Trophoblast cell (in vitro differentiated cells and primary cell): ENCODE results near the gene BCL11A.

Experiments used
- DNase-seq, 2 donors: peaks; one replicate each; pipeline ENCODE4 v3.0.0-alpha.2; 2016
- H2AFZ ChIP-seq: 2 replicates; pipeline ENCODE4 v1.6.1; 2013; ENCODE audit warnings: low read length, moderate library complexity, mild to moderate bottlenecking; ENCODE audit not compliant: insufficient read depth, poor library complexity
- H2AK5ac ChIP-seq: 2 replicates; pipeline ENCODE4 v1.6.1; 2013; ENCODE audit warnings: mild to moderate bottlenecking, low read length
- H2BK120ac ChIP-seq: 2 replicates; pipeline ENCODE4 v1.6.1; 2013; ENCODE audit warnings: low read length, mild to moderate bottlenecking, moderate library complexity; ENCODE audit not compliant: insufficient read depth, poor library complexity
- H2BK12ac ChIP-seq: 2 replicates; pipeline ENCODE4 v1.6.1; 2013; ENCODE audit warnings: mild to moderate bottlenecking, low read length, moderate library complexity
- H2BK5ac ChIP-seq: 2 replicates; pipeline ENCODE4 v1.6.1; 2013; ENCODE audit warnings: low read length, low read depth, moderate library complexity, mild to moderate bottlenecking; ENCODE audit not compliant: poor library complexity
- H3K14ac ChIP-seq: 2 replicates; pipeline ENCODE4 v1.6.1; 2013; ENCODE audit warnings: mild to moderate bottlenecking, low read length
- H3K18ac ChIP-seq: 2 replicates; pipeline ENCODE4 v1.6.1; 2013; ENCODE audit warnings: mild to moderate bottlenecking, low read length
- H3K23ac ChIP-seq: 2 replicates; pipeline ENCODE4 v1.6.1; 2013; ENCODE audit warnings: low read length
- H3K27ac ChIP-seq: 2 replicates; pipeline ENCODE4 v1.5.1; 2013; ENCODE audit warnings: low read depth, mild to moderate bottlenecking, inconsistent platforms, low read length, moderate library complexity
- H3K27me3 ChIP-seq: 2 replicates; pipeline ENCODE4 v1.6.1; 2013; ENCODE audit warnings: inconsistent platforms, mild to moderate bottlenecking, low read length, moderate library complexity; ENCODE audit not compliant: insufficient read depth
- H3K36me3 ChIP-seq, 2 experiments: 1 replicate in 1 of 2; 2 replicates in 1 of 2; pipeline ENCODE4 v1.6.1; 2013; ENCODE audit warnings: low read length in 2 of 2, mild to moderate bottlenecking in 2 of 2, moderate library complexity in 1 of 2; ENCODE audit not compliant: insufficient read depth in 2 of 2, control insufficient read depth in 1 of 2
- H3K4ac ChIP-seq: 2 replicates; pipeline ENCODE4 v1.6.1; 2013; ENCODE audit warnings: low read depth, mild to moderate bottlenecking, low read length, moderate library complexity
- H3K4me1 ChIP-seq, 2 experiments: 1 replicate in 1 of 2; 2 replicates in 1 of 2; pipeline ENCODE4 v1.6.1; 2013; ENCODE audit warnings: low read length in 2 of 2, mild to moderate bottlenecking in 2 of 2, moderate library complexity in 1 of 2; ENCODE audit not compliant: insufficient read depth in 2 of 2, control insufficient read depth in 1 of 2
- H3K4me2 ChIP-seq: 2 replicates; pipeline ENCODE4 v1.6.1; 2013; ENCODE audit warnings: inconsistent platforms, mild to moderate bottlenecking, low read length, moderate library complexity
- H3K4me3 ChIP-seq: 2 replicates; pipeline ENCODE4 v1.5.1; 2013; ENCODE audit warnings: mild to moderate bottlenecking, low read depth, low read length, inconsistent platforms
- H3K79me1 ChIP-seq: one replicate; pipeline ENCODE4 v1.6.1; 2013; ENCODE audit warnings: low read length
- H3K79me2 ChIP-seq: 2 replicates; pipeline ENCODE4 v1.6.1; 2013; ENCODE audit warnings: low read length, mild to moderate bottlenecking; ENCODE audit not compliant: control insufficient read depth, insufficient read depth, poor library complexity
- H3K9ac ChIP-seq: 2 replicates; pipeline ENCODE4 v1.6.1; 2013; ENCODE audit warnings: mild to moderate bottlenecking, low read length
- H3K9me3 ChIP-seq: 2 replicates; pipeline ENCODE4 v1.6.1; 2013; ENCODE audit warnings: low read depth, mild to moderate bottlenecking, control low read depth, inconsistent platforms, low read length; ENCODE audit not compliant: insufficient read depth
- H4K12ac ChIP-seq: 2 replicates; pipeline ENCODE4 v1.6.1; 2013; ENCODE audit warnings: low read depth, mild to moderate bottlenecking, low read length, moderate library complexity
- H4K8ac ChIP-seq: 2 replicates; pipeline ENCODE4 v1.6.1; 2013; ENCODE audit warnings: low read depth, mild to moderate bottlenecking, low read length, moderate library complexity
- H4K91ac ChIP-seq: one replicate; pipeline ENCODE4 v1.6.1; 2013; ENCODE audit warnings: low read depth, mild to moderate bottlenecking, low read length, moderate library complexity
- WGBS: extraction: QIAGEN DNeasy Blood & Tissue Kit; methylation state at CpG from one replicate; pipeline ENCODE4 v1.1.7; 2013; ENCODE audit warnings: missing lambda C conversion rate; ENCODE audit not compliant: insufficient read length, insufficient coverage; ENCODE audit errors: extremely low coverage; 5-methylcytosine and 5-hydroxymethylcytosine counted together

BCL11A gene

DNA sequence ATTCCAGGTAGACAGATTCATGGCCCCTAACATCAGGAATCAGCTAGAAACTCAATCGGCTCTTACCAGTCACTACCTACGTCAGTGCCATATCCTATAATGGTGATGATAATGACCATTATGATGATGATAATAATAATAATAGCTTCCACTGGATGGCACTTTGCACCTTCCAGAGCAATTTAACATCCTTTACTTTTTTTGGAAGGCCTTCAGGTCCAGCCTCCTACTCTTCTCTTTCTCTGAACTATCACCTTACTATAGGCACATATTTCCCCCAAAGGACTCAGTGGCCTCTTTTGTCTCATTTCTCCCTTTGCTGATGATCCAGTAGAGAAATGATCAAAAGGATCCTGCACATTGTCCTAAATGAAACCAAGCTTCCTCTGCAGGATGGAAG is 56.0 kb downstream of the BCL11A start:
- H3K36me3 ChIP-seq = peaks cover 0 to 3% of the 10 kb centered on the region in 2 experiments
- no peaks in the 10 kb centered on the region for H3K27me3 ChIP-seq
- peaks cover 8 to 14% of the 10 kb centered on the region in 2 experiments for H3K4me1 ChIP-seq
- DNase-seq = peak in 1 of 2 donors; percentile 15
- H4K91ac ChIP-seq = no peak overlapping the region
- H3K23ac ChIP-seq = no peak overlapping the region
- H3K79me2 ChIP-seq = no peaks in the 10 kb centered on the region
- no peak overlapping the region for H4K12ac ChIP-seq
- no peak overlapping the region for H3K4me3 ChIP-seq
- H2AFZ ChIP-seq = no peak overlapping the region
- H3K4ac ChIP-seq = no peak overlapping the region
- no peak overlapping the region for H3K4me2 ChIP-seq
- H3K18ac ChIP-seq = no peak overlapping the region
- no peak overlapping the region for H4K8ac ChIP-seq
- H3K9ac ChIP-seq = no peak overlapping the region
- no peak overlapping the region for H2AK5ac ChIP-seq
- H3K27ac ChIP-seq = no peak overlapping the region
- no peak overlapping the region for H3K14ac ChIP-seq
- no peak overlapping the region for H2BK5ac ChIP-seq
- H3K9me3 ChIP-seq = no peaks in the 10 kb centered on the region
- no CpG with 5 or more reads among the region's 2 CpGs for WGBS
- H2BK12ac ChIP-seq = no peak overlapping the region
- peaks cover 3% of the 10 kb centered on the region for H3K79me1 ChIP-seq
- no peak overlapping the region for H2BK120ac ChIP-seq

- no peak for DNase-seq
- Histone ChIP-seq H2BK120ac (no peak overlapping the region), H2BK5ac (no peak overlapping the region), H2BK12ac (no peak overlapping the region), H2AK5ac (no peak overlapping the region), H3K27me3 (no peaks in the 10 kb centered on the region), H4K12ac (no peak overlapping the region), H3K4me3 (no peak overlapping the region), H3K4me1 (peaks cover 8 to 14% of the 10 kb centered on the region in 2 experiments), H3K79me2 (no peaks in the 10 kb centered on the region), H3K27ac (no peak overlapping the region), H3K23ac (no peak overlapping the region), H3K9me3 (no peaks in the 10 kb centered on the region), H3K4me2 (no peak overlapping the region), H4K91ac (no peak overlapping the region), H2AFZ (no peak overlapping the region), H3K36me3 (peaks cover 0 to 3% of the 10 kb centered on the region in 2 experiments), H3K18ac (no peak overlapping the region), H3K4ac (no peak overlapping the region), H3K14ac (no peak overlapping the region), H3K79me1 (peaks cover 3% of the 10 kb centered on the region), H3K9ac (no peak overlapping the region), H4K8ac (no peak overlapping the region)
- no CpG with 5 or more reads among the region's 5 CpGs for WGBS
Observed at GRCh38 chr2:60496956-60497355, 56.5 kb downstream of the BCL11A start.

DNA sequence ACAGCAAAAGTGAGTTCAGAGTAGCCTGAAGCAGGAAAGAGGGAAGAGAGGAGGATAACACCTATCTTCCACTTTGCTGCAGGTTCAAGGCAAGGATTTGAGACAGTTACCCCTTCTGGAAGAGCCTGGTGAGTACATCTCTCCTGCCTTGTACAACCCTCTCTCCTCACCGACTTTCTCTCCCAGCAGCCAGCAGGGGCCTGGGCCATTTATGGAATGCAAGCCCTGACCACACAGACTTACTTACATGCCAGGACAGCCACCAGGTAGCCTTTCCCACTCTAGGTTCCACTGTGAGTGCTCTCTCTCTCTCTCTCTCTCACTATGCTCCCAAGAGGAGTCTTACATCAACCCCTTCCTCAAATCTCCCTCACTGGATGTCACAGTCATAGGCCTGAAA is 57.0 kb downstream of the BCL11A start:
- no peak overlapping the region for H3K4ac ChIP-seq
- peaks cover 8 to 14% of the 10 kb centered on the region in 2 experiments for H3K4me1 ChIP-seq

GRCh38 chr2:60495041-60495625 is 58.3 kb downstream of the BCL11A start:
- no peaks in the 10 kb centered on the region for H3K9me3 ChIP-seq
- no peak overlapping the region for H3K27ac ChIP-seq
- no peak overlapping the region for H3K14ac ChIP-seq
- DNase-seq = no peak
- no peak overlapping the region for H4K12ac ChIP-seq
- H3K23ac ChIP-seq = no peak overlapping the region
- peaks cover 8 to 14% of the 10 kb centered on the region in 2 experiments for H3K4me1 ChIP-seq
- H3K4ac ChIP-seq = no peak overlapping the region
- no peak overlapping the region for H3K18ac ChIP-seq
- no peak overlapping the region for H2BK12ac ChIP-seq
- H2BK5ac ChIP-seq = no peak overlapping the region
- no peak overlapping the region for H3K4me2 ChIP-seq
- H2AK5ac ChIP-seq = no peak overlapping the region
- H2AFZ ChIP-seq = no peak overlapping the region
- H4K8ac ChIP-seq = no peak overlapping the region
- H3K27me3 ChIP-seq = no peaks in the 10 kb centered on the region
- no peak overlapping the region for H3K9ac ChIP-seq
- peaks cover 3% of the 10 kb centered on the region for H3K79me1 ChIP-seq
- no CpG with 5 or more reads among the region's 6 CpGs for WGBS
- H3K79me2 ChIP-seq = no peaks in the 10 kb centered on the region
- H2BK120ac ChIP-seq = no peak overlapping the region
- H3K36me3 ChIP-seq = peaks cover 0 to 3% of the 10 kb centered on the region in 2 experiments
- H3K4me3 ChIP-seq = no peak overlapping the region
- no peak overlapping the region for H4K91ac ChIP-seq

More for the DNA sequence above, 57.0 kb downstream of the BCL11A start:
- no peak for DNase-seq
- no peak overlapping the region for H3K27ac ChIP-seq
- H2BK120ac ChIP-seq = no peak overlapping the region
- no peak overlapping the region for H3K23ac ChIP-seq
- H3K4me3 ChIP-seq = no peak overlapping the region
- H3K79me2 ChIP-seq = no peaks in the 10 kb centered on the region
- H3K9ac ChIP-seq = no peak overlapping the region
- H2BK12ac ChIP-seq = no peak overlapping the region
- no peak overlapping the region for H2AK5ac ChIP-seq
- H3K18ac ChIP-seq = no peak overlapping the region
- WGBS = no CpG with 5 or more reads among the region's 1 CpG
- no peak overlapping the region for H4K91ac ChIP-seq
- no peak overlapping the region for H3K4me2 ChIP-seq
- H2AFZ ChIP-seq = no peak overlapping the region
- no peak overlapping the region for H4K12ac ChIP-seq
- H2BK5ac ChIP-seq = no peak overlapping the region
- no peak overlapping the region for H3K14ac ChIP-seq
- H3K79me1 ChIP-seq = peaks cover 3% of the 10 kb centered on the region
- H3K9me3 ChIP-seq = no peaks in the 10 kb centered on the region
- H3K27me3 ChIP-seq = no peaks in the 10 kb centered on the region
- no peak overlapping the region for H4K8ac ChIP-seq
- H3K36me3 ChIP-seq = peaks cover 0 to 3% of the 10 kb centered on the region in 2 experiments
